Astrocyte (in vitro differentiated cells and primary cell): ENCODE measurements around the gene SEMG2.

Experiments
- CTCF ChIP-seq: IDR thresholded peaks from 2 replicates; pipeline ENCODE4 v1.5.1; 2011; ENCODE audit warnings: low read depth, mild to moderate bottlenecking, inconsistent platforms, low read length, moderate library complexity; ENCODE audit not compliant: insufficient read depth
- EZH2 ChIP-seq: IDR thresholded peaks from 2 replicates; pipeline ENCODE4 v1.6.1; 2012; ENCODE audit warnings: mild to moderate bottlenecking, low read length, inconsistent platforms; ENCODE audit not compliant: insufficient read depth

GRCh38 chr20:45183084-45183483, 38.1 kb upstream of the SEMG2 start:
- TF ChIP-seq CTCF (no peak), EZH2 (no peak)
